H1 (cell line): ENCODE measurements around the gene SOCS6. TPM values are rescaled to one million over a fixed set of nuclear protein-coding genes. Genes with fewer than 3 reads are reported as not detected.
A peak's percentile ranks its signal among the peaks of the same experiment; 100 is the strongest.

Source experiments
- CTCF ChIA-PET: fragments of 300-600 bp; sonication (Branson Sonifier 250); formaldehyde crosslinking; loops from one replicate; lab custom pipeline; 2021; ENCODE audit not compliant: partially characterized antibody; lab: Charles Lee
- POLR2A ChIA-PET: fragments of 300-600 bp; sonication (Branson Sonifier 250); formaldehyde crosslinking; loops from one replicate; lab custom pipeline; 2021; ENCODE audit warnings: inconsistent platforms; ENCODE audit not compliant: partially characterized antibody; lab: Charles Lee
- DNase-seq, 2 experiments: peaks; one replicate each; pipeline versions ENCODE4 v3.0.0 to v3.0.0-alpha.2; 2010 to 2022; ENCODE audit warnings: low spot score in 2 of 2, low read depth in 1 of 2, mixed read lengths in 1 of 2
- FAIRE-seq: peaks from 2 replicates; lab custom pipeline; 2011; peaks lifted over from hg19 to GRCh38; lab: Jason Lieb, UNC
- H2AFZ ChIP-seq: 2 replicates; pipeline ENCODE4 v1.8.1; 2012; ENCODE audit warnings: low read length, inconsistent platforms
- H2AK5ac ChIP-seq: 2 replicates; pipeline ENCODE4 v1.6.1; 2013; ENCODE audit warnings: low read depth, low read length
- H2BK120ac ChIP-seq: replicated peaks from 2 replicates; pipeline ENCODE3; 2013; ENCODE audit warnings: low read depth, low read length, inconsistent platforms
- H2BK12ac ChIP-seq: 2 replicates; pipeline ENCODE4 v1.6.1; 2013; ENCODE audit warnings: low read depth, low read length
- H2BK15ac ChIP-seq: 2 replicates; pipeline ENCODE4 v1.6.1; 2013; ENCODE audit warnings: low read length
- H2BK20ac ChIP-seq: 2 replicates; pipeline ENCODE4 v1.6.1; 2013; ENCODE audit warnings: low read length
- H2BK5ac ChIP-seq: 2 replicates; pipeline ENCODE4 v1.6.1; 2013; ENCODE audit warnings: low read depth, low read length
- H3K14ac ChIP-seq: 2 replicates; pipeline ENCODE4 v1.6.1; 2013; ENCODE audit warnings: inconsistent platforms; ENCODE audit not compliant: insufficient read length
- H3K18ac ChIP-seq: 2 replicates; pipeline ENCODE4 v1.6.1; 2013; ENCODE audit warnings: low read length; ENCODE audit errors: extremely low read depth
- H3K23ac ChIP-seq: 2 replicates; pipeline ENCODE4 v1.6.1; 2013; ENCODE audit warnings: inconsistent platforms; ENCODE audit not compliant: insufficient read length
- H3K23me2 ChIP-seq: 2 replicates; pipeline ENCODE4 v1.6.1; 2013; ENCODE audit warnings: low read depth, low read length
- H3K27ac ChIP-seq: 2 replicates; pipeline ENCODE4 v1.6.1; 2011; ENCODE audit warnings: low read depth, low read length, inconsistent platforms
- H3K27me3 ChIP-seq, 4 experiments: replicated peaks in 1 of 4; 1 replicate in 1 of 4; 2 replicates in 3 of 4; pipeline versions ENCODE4 v1.6.1 to v1.8.1; 2011 to 2013; ENCODE audit warnings: low read length in 3 of 4, mild to moderate bottlenecking in 3 of 4, inconsistent platforms in 2 of 4, mixed read lengths in 2 of 4, moderate library complexity in 1 of 4; ENCODE audit not compliant: control insufficient read depth in 3 of 4, insufficient read depth in 3 of 4; ENCODE audit errors: extremely low read depth in 1 of 4
- H3K36me3 ChIP-seq, 4 experiments: 2 replicates each; pipeline versions ENCODE4 v1.6.1 to v1.8.1; 2011 to 2013; ENCODE audit warnings: mild to moderate bottlenecking in 4 of 4, low read length in 3 of 4, moderate library complexity in 2 of 4, control low read depth in 1 of 4, inconsistent platforms in 1 of 4; ENCODE audit not compliant: insufficient read depth in 4 of 4, control insufficient read depth in 2 of 4
- H3K4ac ChIP-seq: replicated peaks from 2 replicates; pipeline ENCODE3; 2013; ENCODE audit warnings: low read length, low read depth, mixed read lengths, inconsistent platforms; ENCODE audit not compliant: insufficient read length
- H3K4me1 ChIP-seq, 4 experiments: replicated peaks in 1 of 4; 1 replicate in 1 of 4; 2 replicates in 3 of 4; pipeline versions ENCODE4 v1.6.1 to v1.8.1; 2011 to 2013; ENCODE audit warnings: low read length in 3 of 4, inconsistent platforms in 2 of 4, mixed read lengths in 1 of 4; ENCODE audit not compliant: insufficient read depth in 4 of 4, control insufficient read depth in 3 of 4
- H3K4me2 ChIP-seq, 2 experiments: 2 replicates each; pipeline versions ENCODE4 v1.6.1 to v1.8.1; 2011 to 2013; ENCODE audit warnings: low read depth in 2 of 2, low read length in 2 of 2, control low read depth in 1 of 2, inconsistent platforms in 1 of 2, mild to moderate bottlenecking in 1 of 2; ENCODE audit not compliant: insufficient read depth in 1 of 2
- H3K4me3 ChIP-seq, 4 experiments: fragments of 200-600, 300-600 bp in 1 of 4; sonication (generic), shearing (Covaris generic), sonication (Bioruptor Twin) in 1 of 4; 2 replicates each; pipeline versions ENCODE4 v1.5.1 to v1.8.1; 2011 to 2016; ENCODE audit warnings: low read length in 4 of 4, low read depth in 3 of 4, control low read depth in 2 of 4, inconsistent platforms in 2 of 4, mild to moderate bottlenecking in 2 of 4, mixed read lengths in 1 of 4, moderate library complexity in 1 of 4; ENCODE audit not compliant: insufficient read depth in 2 of 4; ENCODE audit errors: extremely low read depth in 1 of 4
- H3K56ac ChIP-seq: replicated peaks from 2 replicates; pipeline ENCODE3; 2013; ENCODE audit warnings: low read depth, mild to moderate bottlenecking, mixed read lengths, low read length, inconsistent platforms; ENCODE audit not compliant: insufficient read length
- H3K79me1 ChIP-seq: 2 replicates; pipeline ENCODE4 v1.6.1; 2013; ENCODE audit warnings: low read depth, low read length, control low read depth
- H3K79me2 ChIP-seq, 2 experiments: 2 replicates each; pipeline versions ENCODE4 v1.6.1 to v1.8.1; 2012 to 2013; ENCODE audit warnings: low read length in 2 of 2, mild to moderate bottlenecking in 2 of 2, inconsistent platforms in 1 of 2; ENCODE audit not compliant: insufficient read depth in 2 of 2, control insufficient read depth in 1 of 2
- H3K9ac ChIP-seq, 4 experiments: replicated peaks in 1 of 4; 1 replicate in 1 of 4; 2 replicates in 3 of 4; pipeline versions ENCODE4 v1.6.1 to v1.8.1; 2011 to 2013; ENCODE audit warnings: low read depth in 3 of 4, low read length in 3 of 4, control low read depth in 2 of 4, mild to moderate bottlenecking in 2 of 4, moderate library complexity in 2 of 4, inconsistent platforms in 1 of 4; ENCODE audit errors: extremely low read depth in 1 of 4
- H3K9me3 ChIP-seq, 2 experiments: 2 replicates each; pipeline versions ENCODE4 v1.6.1 to v1.8.1; 2012 to 2013; ENCODE audit warnings: mild to moderate bottlenecking in 2 of 2, moderate library complexity in 2 of 2, control low read depth in 1 of 2, inconsistent platforms in 1 of 2, low read depth in 1 of 2, low read length in 1 of 2, mixed read lengths in 1 of 2; ENCODE audit not compliant: insufficient read depth in 2 of 2
- H4K20me1 ChIP-seq, 2 experiments: replicated peaks in 1 of 2; 2 replicates each; pipeline versions ENCODE3 to v1.8.1; 2011 to 2013; ENCODE audit warnings: inconsistent platforms in 2 of 2, low read length in 2 of 2, mild to moderate bottlenecking in 1 of 2; ENCODE audit not compliant: insufficient read depth in 2 of 2, control insufficient read depth in 1 of 2
- H4K5ac ChIP-seq: 2 replicates; pipeline ENCODE4 v1.6.1; 2013; ENCODE audit warnings: low read length, low read depth, mixed read lengths, inconsistent platforms; ENCODE audit not compliant: insufficient read length
- H4K8ac ChIP-seq: 2 replicates; pipeline ENCODE4 v1.8.0; 2013; ENCODE audit warnings: mild to moderate bottlenecking, moderate library complexity, low read length, inconsistent platforms; ENCODE audit not compliant: insufficient read depth; ENCODE audit errors: extremely low read depth
- H4K91ac ChIP-seq: replicated peaks from 2 replicates; pipeline ENCODE3; 2013; ENCODE audit warnings: low read length, mixed read lengths, inconsistent platforms; ENCODE audit not compliant: insufficient read length
- ASH2L ChIP-seq: fragments of 200-600, 300-600 bp; sonication (generic); IDR thresholded peaks from one replicate; pipeline ENCODE4 v1.7.1; 2017; ENCODE audit warnings: low read length
- BRCA1 ChIP-seq: IDR thresholded peaks from 2 replicates; pipeline ENCODE4 v1.6.1; 2012; ENCODE audit warnings: low read depth, low read length, improper control_type of control experiment
- CHD2 ChIP-seq: IDR thresholded peaks from 2 replicates; pipeline ENCODE4 v1.6.1; 2012; ENCODE audit warnings: low read length, improper control_type of control experiment
- EP300 ChIP-seq, 2 experiments: IDR thresholded peaks; 1 replicate in 1 of 2; 2 replicates in 1 of 2; pipeline ENCODE4 v1.6.1; 2011 to 2012; ENCODE audit warnings: low read depth in 2 of 2, low read length in 2 of 2, mild to moderate bottlenecking in 2 of 2, borderline replicate concordance in 1 of 2, inconsistent platforms in 1 of 2, moderate library complexity in 1 of 2
- FOSL1 ChIP-seq: IDR thresholded peaks from 2 replicates; pipeline ENCODE4 v1.6.1; 2011; ENCODE audit warnings: mild to moderate bottlenecking, low read depth, low read length, moderate library complexity; ENCODE audit not compliant: insufficient read depth
- GTF2F1 ChIP-seq: IDR thresholded peaks from 2 replicates; pipeline ENCODE4 v1.6.1; 2012; ENCODE audit warnings: low read depth, low read length, improper control_type of control experiment, borderline replicate concordance
- HDAC2 ChIP-seq, 2 experiments: fragments of 300-600 bp in 1 of 2; sonication (generic) in 1 of 2; IDR thresholded peaks; 2 replicates each; pipeline ENCODE4 v1.6.1; 2011 to 2012; ENCODE audit warnings: low read depth in 2 of 2, low read length in 2 of 2, mild to moderate bottlenecking in 2 of 2, moderate library complexity in 2 of 2, borderline replicate concordance in 1 of 2, inconsistent platforms in 1 of 2
- JUND ChIP-seq: IDR thresholded peaks from 2 replicates; pipeline ENCODE4 v1.6.1; 2011; ENCODE audit warnings: mild to moderate bottlenecking, improper control_type of control experiment, low read length
- KDM1A ChIP-seq: fragments of 200-600, 300-600 bp; sonication (generic); IDR thresholded peaks from 2 replicates; pipeline ENCODE4 v1.7.1; 2016; ENCODE audit warnings: mild to moderate bottlenecking, low read length, borderline replicate concordance
- MAFK ChIP-seq: IDR thresholded peaks from 2 replicates; pipeline ENCODE4 v1.6.1; 2012; ENCODE audit warnings: low read depth, mild to moderate bottlenecking, improper control_type of control experiment, low read length
- POLR2A ChIP-seq, 2 experiments: IDR thresholded peaks; 1 replicate in 1 of 2; 2 replicates in 1 of 2; pipeline ENCODE4 v1.6.1; 2011; ENCODE audit warnings: low read depth in 2 of 2, low read length in 2 of 2, mild to moderate bottlenecking in 2 of 2; ENCODE audit errors: control extremely low read depth in 1 of 2
- POU5F1 ChIP-seq: IDR thresholded peaks from 2 replicates; pipeline ENCODE4 v1.6.1; 2011; ENCODE audit warnings: low read depth, mild to moderate bottlenecking, low read length, moderate library complexity
- SIN3A ChIP-seq, 2 experiments: IDR thresholded peaks in 1 of 2; conservative IDR thresholded peaks in 1 of 2; 2 replicates each; pipeline ENCODE4 v1.6.1; 2011 to 2012; ENCODE audit warnings: low read length in 2 of 2, improper control_type of control experiment in 1 of 2, low read depth in 1 of 2, mild to moderate bottlenecking in 1 of 2
- TCF12 ChIP-seq: IDR thresholded peaks from 2 replicates; pipeline ENCODE4 v1.6.1; 2011; ENCODE audit warnings: low read depth, mild to moderate bottlenecking, low read length
- YY1 ChIP-seq: IDR thresholded peaks from 2 replicates; pipeline ENCODE4 v1.6.1; 2011; ENCODE audit warnings: low read depth, mild to moderate bottlenecking, low read length
- WGBS, 2 experiments: shearing (Covaris generic) in 1 of 2; methylation state at CpG; one replicate each; pipeline versions ENCODE4 v1.1.6 to v1.1.7; 2013 to 2015; ENCODE audit warnings: low lambda C conversion rate in 2 of 2, mixed read lengths in 2 of 2, inconsistent platforms in 1 of 2, low coverage in 1 of 2, missing lambda C conversion rate in 1 of 2; ENCODE audit not compliant: insufficient replicate concordance in 2 of 2, insufficient coverage in 1 of 2, insufficient read length in 1 of 2; ENCODE audit errors: extremely low coverage in 1 of 2, missing lambda C conversion rate in 1 of 2; 5-methylcytosine and 5-hydroxymethylcytosine counted together
- polyA plus RNA-seq, 7 experiments: library from polyadenylated mRNA; depleted of rRNA in 3 of 7; stranded (reverse) in 5 of 7; unstranded in 2 of 7; fragments of >200 nt in 5 of 7; fragments of 200-250 nt in 2 of 7; gene quantifications; 1 replicate in 5 of 7; 2 replicates in 1 of 7; 4 replicates in 1 of 7; pipeline versions ENCODE4 v1.2.1 to v1.2.3, GENCODE V29; 2011 to 2013; ENCODE audit warnings: missing spikeins in 2 of 7, mixed read lengths in 2 of 7
- total RNA-seq: library from RNA; stranded (reverse); fragmentation: NEBNext Ultra II Directional; extraction: Animal tissue kit (Norgen Biotek cat#: 25700); gene quantifications from 2 replicates; pipeline ENCODE4 v1.2.1, GENCODE V29; 2021

The SOCS6 gene
- total and polyA plus RNA-seq, 2 of the 8 experiments (the other 6 are each of a cell fraction or from before 2014, with no cell fraction given) = 9.1 to 22.9 TPM

DNA sequence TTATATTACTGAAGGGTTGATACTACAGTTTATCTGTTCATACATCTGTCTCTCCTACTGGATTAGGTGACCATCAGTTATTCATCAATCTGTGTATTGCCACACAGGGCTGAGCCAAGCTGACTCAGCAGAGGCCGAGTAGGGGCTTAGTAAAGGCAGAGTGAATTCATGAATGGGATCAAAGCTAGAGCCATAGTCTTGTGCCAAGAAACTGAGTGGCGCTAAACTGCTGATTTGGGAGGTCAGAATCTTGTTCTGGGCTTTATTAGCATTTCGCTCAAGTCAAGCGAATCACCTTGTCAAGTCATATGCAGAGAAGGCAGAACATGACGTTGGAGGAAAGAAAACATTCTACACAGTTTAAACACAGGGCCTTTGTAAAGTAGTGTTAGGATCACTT lies 34.1 kb downstream of the SOCS6 start:
- CTCF ChIA-PET = no interaction called here
- peaks cover 0 to 61% of the 10 kb centered on the region in 2 experiments; a peak in 2 of 4 replicates for H3K79me2 ChIP-seq
- H2BK5ac ChIP-seq = no peak overlapping the region
- TF ChIP-seq POLR2A (IDR thresholded peaks at IDR 0.05; ENCODE audit: control extremely low read depth in 1 of 2, low read depth in 2 of 2, low read length in 2 of 2) = no peak
- no peak for TF ChIP-seq TCF12
- no peak for TF ChIP-seq FOSL1
- no peak for TF ChIP-seq JUND
- TF ChIP-seq BRCA1 = no peak
- no peak for TF ChIP-seq HDAC2 (IDR thresholded peaks at IDR 0.05; ENCODE audit: borderline replicate concordance in 1 of 2, low read depth in 2 of 2, low read length in 2 of 2)
- no peak for TF ChIP-seq KDM1A
- TF ChIP-seq ASH2L = no peak
- TF ChIP-seq CHD2 = no peak
- TF ChIP-seq YY1 = no peak
- TF ChIP-seq EP300 (IDR thresholded peaks at IDR 0.05; ENCODE audit: borderline replicate concordance in 1 of 2, low read depth in 2 of 2, low read length in 2 of 2) = no peak
- TF ChIP-seq GTF2F1 = no peak
- TF ChIP-seq SIN3A (conservative IDR thresholded peaks at IDR 0.05 in 1 of 2, IDR thresholded peaks at IDR 0.05 in 1 of 2; ENCODE audit: low read depth in 1 of 2, low read length in 2 of 2) = no peak
- TF ChIP-seq POU5F1 = no peak
- peak; percentile 48; the same call in 1 of the 2 replicates for TF ChIP-seq MAFK

More for the DNA sequence above, 34.1 kb downstream of the SOCS6 start:
- H3K4me1 ChIP-seq = peaks cover 0 to 3% (median 0%) of the 10 kb centered on the region in 4 experiments; a peak in 1 of 7 replicates
- no peak overlapping the region for H3K4ac ChIP-seq
- H4K5ac ChIP-seq = no peak overlapping the region
- H3K4me3 ChIP-seq = no peak overlapping the region
- H3K9ac ChIP-seq = no peak overlapping the region
- no peak overlapping the region for H3K18ac ChIP-seq
- H2BK20ac ChIP-seq = no peak overlapping the region
- H2BK120ac ChIP-seq = no peak overlapping the region
- POLR2A ChIA-PET = no interaction called here
- no peak overlapping the region for H3K14ac ChIP-seq
- peaks cover 0 to 1% of the 10 kb centered on the region in 2 experiments for H4K20me1 ChIP-seq
- no peaks in the 10 kb centered on the region for H3K23me2 ChIP-seq
- 88% methylated on average over 5 of the region's 5 CpGs; no CpG with 5 or more reads in 1 of the 2 experiments for WGBS, 2 experiments
- peaks cover 0 to 16% (median 7%) of the 10 kb centered on the region in 4 experiments; a peak in 5 of 8 replicates for H3K36me3 ChIP-seq
- no peak overlapping the region for H2BK15ac ChIP-seq
- H2BK12ac ChIP-seq = no peak overlapping the region
- DNase-seq = no peak
- no peak overlapping the region for H3K4me2 ChIP-seq
- no peaks in the 10 kb centered on the region for H3K9me3 ChIP-seq
- H4K91ac ChIP-seq = no peak overlapping the region
- H3K23ac ChIP-seq = no peak overlapping the region
- no peak overlapping the region for H3K27ac ChIP-seq
- no peaks in the 10 kb centered on the region for H3K27me3 ChIP-seq
- no peak overlapping the region for H2AFZ ChIP-seq
- no peak for FAIRE-seq
- H3K79me1 ChIP-seq = peaks cover 3% of the 10 kb centered on the region; the same call in 1 of the 2 replicates
- no peak overlapping the region for H2AK5ac ChIP-seq
- no peak overlapping the region for H4K8ac ChIP-seq
- H3K56ac ChIP-seq = no peak overlapping the region
